Ecto neural progenitor cell (in vitro differentiated cells): ENCODE results near the gene ANKRD40CL.
"Not testable (repeated sequence)": the region's sequence is repeated elsewhere in the genome, so short reads cannot be mapped to it uniquely, and the experiment has no call there.

Source experiments
- DNase-seq: peaks from one replicate; pipeline ENCODE4 v3.0.0-alpha.2; 2018; ENCODE audit warnings: low spot score

ANKRD40CL gene

GRCh38 chr17:50767446-50767845, at the start of gene ANKRD40CL:
ANKRD40CL (minus strand) TSS chr17:50767518; CDS start chr17:50766913, 605 bp downstream.
- DNase-seq: no peak

GRCh38 chr17:50816271-50816670, 49.0 kb upstream of the ANKRD40CL start:
- no peak for DNase-seq

DNA sequence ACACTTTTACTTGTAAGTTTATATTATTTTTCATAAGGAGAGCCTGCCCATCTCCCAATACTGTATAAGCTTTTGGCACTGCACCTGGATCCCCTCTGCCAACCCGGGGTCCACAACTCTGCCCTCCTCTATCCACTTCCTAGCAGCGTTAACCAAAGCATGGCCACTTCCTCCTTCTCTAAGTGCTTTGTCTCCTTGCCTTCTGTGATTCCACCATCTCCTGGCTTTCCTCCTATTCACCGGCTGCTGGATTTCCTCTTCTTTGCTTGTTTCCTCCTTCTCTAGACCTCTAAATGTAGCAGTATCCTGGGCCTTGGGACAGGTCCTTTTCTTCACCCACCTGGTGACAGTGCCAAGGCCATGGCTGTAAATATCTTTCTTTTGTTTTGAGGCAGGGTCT, 48.1 kb upstream of the ANKRD40CL start:
- no peak for DNase-seq

GRCh38 chr17:50813583-50813982, 46.3 kb upstream of the ANKRD40CL start:
- DNase-seq: no peak

DNA sequence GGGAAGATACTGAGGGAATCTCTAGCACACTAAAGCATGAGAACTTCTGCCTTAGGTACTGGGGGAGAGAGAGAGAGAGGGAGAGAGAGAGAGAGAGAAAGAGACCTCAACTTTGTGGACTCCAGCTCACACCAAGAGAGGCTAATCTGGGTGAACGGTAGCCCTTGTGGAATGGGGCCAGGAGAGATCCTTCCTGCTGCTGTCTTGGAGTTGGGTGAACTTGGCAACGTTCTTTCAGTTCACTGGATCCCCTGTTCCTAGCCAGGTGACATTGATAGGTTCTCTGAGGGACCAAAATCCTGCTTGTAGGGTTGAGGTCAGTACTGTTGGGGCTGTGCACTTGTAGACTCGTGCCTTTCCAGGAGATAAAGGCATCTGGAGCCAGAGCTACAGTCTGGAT, 41.6 kb upstream of the ANKRD40CL start:
- DNase-seq: no peak

- no peak for DNase-seq
Measured at GRCh38 chr17:50808413-50808812, 41.1 kb upstream of the ANKRD40CL start.

DNA sequence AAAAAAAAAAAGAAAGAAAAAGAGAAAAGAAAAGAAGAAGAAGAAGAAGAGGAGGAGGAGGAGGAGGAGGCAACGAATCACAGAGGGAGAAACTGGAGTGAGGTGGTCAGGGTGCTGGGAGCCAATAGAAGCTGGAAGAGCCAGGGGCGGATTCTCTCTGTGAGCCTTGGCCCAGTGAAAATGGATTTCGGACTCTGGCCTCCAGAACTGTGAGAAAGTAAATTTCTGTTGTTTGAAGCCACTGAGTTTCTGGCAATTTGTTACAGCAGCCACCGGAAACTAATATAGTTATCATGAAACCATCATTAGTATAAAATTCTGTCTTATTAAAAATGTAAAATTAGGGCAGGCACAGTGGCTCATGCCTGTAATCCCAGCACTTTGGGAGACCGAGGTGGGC, 40.4 kb upstream of the ANKRD40CL start:
- DNase-seq: no peak

DNA sequence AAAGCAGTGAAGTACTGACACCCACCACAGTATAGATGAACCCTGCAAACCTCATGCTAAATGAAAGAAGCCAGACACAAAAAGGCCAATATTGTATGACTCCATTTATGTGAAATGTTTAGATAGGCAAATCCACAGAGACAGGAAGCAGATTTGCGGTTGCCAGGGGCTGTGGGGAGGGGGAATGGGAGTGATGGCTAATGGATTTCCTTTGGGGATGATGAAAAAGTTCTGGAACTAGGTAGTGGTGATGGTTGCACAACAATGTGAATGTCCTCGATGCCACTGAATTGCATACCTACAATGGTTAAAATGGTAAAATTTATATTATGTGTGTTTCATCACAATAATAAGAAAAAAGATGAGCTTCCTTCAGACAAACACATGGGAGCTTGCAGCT, 39.7 kb upstream of the ANKRD40CL start:
- DNase-seq: no peak

GRCh38 chr17:50806141-50806643, 38.9 kb upstream of the ANKRD40CL start:
- no peak for DNase-seq

GRCh38 chr17:50805486-50805885, 38.2 kb upstream of the ANKRD40CL start:
- no peak for DNase-seq

- DNase-seq: not testable (repeated sequence)
Measured at GRCh38 chr17:50804749-50805475, 37.6 kb upstream of the ANKRD40CL start.

GRCh38 chr17:50803676-50804075, 36.4 kb upstream of the ANKRD40CL start:
- no peak for DNase-seq

DNA sequence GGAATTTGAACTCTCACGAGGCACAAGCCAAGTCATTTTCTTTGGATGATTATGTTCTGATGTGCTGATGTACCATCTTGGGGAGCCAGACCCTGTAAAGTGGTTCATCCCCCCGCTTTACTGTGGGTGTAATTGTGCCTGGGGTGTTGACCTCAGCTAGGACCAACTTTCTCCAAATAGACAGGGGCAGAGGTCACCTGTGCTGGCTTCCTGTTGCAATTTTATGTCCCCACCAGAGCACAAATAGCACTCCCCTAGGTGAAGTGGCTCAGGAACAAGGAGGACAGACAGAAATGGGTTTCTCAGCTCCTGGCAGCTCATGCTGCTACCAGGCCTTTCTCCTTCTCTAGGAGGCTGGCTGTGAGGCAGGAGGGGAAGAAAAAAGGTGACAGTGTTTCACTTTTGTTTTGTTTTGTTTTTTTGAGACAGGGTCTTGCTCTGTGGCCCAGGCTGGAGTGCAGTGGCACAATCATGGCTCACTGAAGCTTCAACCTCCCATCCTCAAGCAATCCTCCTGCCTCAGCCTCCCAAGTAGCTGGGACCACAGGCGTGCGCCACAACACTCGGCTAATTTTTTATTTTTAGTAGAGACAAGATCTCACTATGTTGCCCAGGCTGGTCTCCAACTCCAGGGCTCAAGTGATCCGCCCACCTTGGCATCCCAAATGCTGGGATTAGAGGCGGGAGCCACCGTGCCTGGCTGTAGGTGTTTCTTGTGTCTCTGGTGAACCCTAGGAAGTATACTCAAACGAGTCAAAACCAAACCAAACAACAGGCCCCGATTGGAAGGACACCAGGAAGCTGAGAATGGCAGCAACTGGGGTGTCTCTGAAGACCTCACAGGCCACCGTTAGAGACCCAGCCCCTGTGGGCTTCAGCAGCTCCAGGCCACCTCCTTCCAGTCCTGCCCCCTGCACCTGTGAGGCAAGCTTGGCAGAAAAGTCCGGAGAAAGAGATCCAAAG, 35.6 kb upstream of the ANKRD40CL start:
- DNase-seq: no peak

DNA sequence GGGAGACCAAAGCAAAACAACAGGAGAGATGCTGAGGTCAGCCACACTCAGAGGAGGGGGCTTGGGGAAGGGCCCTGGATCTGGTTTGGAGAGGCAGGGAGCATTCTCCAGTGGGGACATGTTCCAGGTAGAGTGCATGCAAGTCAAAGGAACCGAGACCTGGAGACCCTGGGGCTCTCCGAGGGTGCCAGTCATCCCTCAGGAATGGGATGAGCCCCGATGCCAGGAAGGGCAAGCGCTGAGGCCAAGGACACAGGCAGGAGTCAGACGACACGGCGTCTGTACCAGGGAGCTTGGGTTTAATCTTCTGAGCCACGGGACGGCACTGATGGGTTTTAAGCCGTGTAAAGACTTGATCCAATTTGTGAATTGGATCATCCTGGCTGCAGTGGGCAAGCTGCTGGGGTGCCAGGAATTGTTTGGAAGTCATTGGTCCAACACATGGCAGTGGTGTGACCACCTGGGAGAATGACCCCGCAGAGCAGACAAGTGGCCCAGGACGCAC, 32.9 kb upstream of the ANKRD40CL start:
- DNase-seq: no peak

- peak; percentile 67 for DNase-seq
Measured at GRCh38 chr17:50799582-50799981, 32.3 kb upstream of the ANKRD40CL start.

- no peak for DNase-seq
Measured at GRCh38 chr17:50798424-50799288, 31.3 kb upstream of the ANKRD40CL start.

- no peak for DNase-seq
Measured at GRCh38 chr17:50797135-50797810, 30.0 kb upstream of the ANKRD40CL start.

- DNase-seq: no peak
Measured at GRCh38 chr17:50794361-50794760, 27.0 kb upstream of the ANKRD40CL start.

- no peak for DNase-seq
Measured at GRCh38 chr17:50793007-50793406, 25.7 kb upstream of the ANKRD40CL start.

- no peak for DNase-seq
Measured at GRCh38 chr17:50792132-50792531, 24.8 kb upstream of the ANKRD40CL start.

DNA sequence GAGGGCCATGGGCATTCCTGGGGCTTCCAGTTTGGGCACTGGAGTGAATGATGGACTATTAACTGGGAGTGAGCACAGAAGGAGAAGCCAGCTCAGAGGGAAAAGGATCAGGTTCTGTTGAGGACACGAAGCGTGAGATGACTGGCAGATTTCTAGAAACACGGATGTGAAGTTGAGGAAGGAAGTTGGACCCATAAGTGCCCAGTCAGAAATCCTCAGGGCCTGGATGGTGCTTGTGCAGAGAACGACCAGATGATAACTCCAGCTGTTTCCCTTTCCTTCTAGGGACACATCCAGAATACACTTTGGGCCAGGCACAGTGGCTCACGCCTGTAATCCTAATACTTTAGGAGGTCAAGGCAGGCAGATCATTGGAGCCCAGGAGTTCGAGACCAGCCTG, 23.3 kb upstream of the ANKRD40CL start:
- no peak for DNase-seq
